AG04449 (cell line): Measurements from ENCODE around the gene MTRF1L.
"Not testable (repeated sequence)": the region's sequence is repeated elsewhere in the genome, so short reads cannot be mapped to it uniquely, and the experiment has no call there.

Source experiments
- CTCF ChIA-PET: fragments of 350-600 bp; formaldehyde crosslinking; extraction: SDS; loops from one replicate; lab custom pipeline; 2021; ENCODE audit warnings: antibody characterized with exemption; lab: Yijun Ruan, JAX
- POLR2A ChIA-PET: fragments of 400-600, 350-600 bp; formaldehyde crosslinking; extraction: SDS; loops from one replicate; lab custom pipeline; 2020; ENCODE audit warnings: antibody characterized with exemption, inconsistent platforms; lab: Yijun Ruan, JAX
- DNase-seq: peaks from one replicate; pipeline ENCODE4 v3.0.0-alpha.2; 2010; ENCODE audit warnings: low read depth, low spot score
- H3K4me3 ChIP-seq: 2 replicates; pipeline ENCODE4 v1.5.1; 2011; ENCODE audit warnings: low read depth, mild to moderate bottlenecking, control low read depth, low read length
- TF ChIP-seq, protein P1 (sequence below): IDR thresholded peaks from one replicate; pipeline ENCODE4 v1.5.1; 2011; ENCODE audit warnings: mild to moderate bottlenecking, moderate library complexity, low read length, control low read depth, inconsistent platforms; ENCODE audit not compliant: insufficient read depth; ENCODE audit errors: missing control alignments

Gene MTRF1L

DNA sequence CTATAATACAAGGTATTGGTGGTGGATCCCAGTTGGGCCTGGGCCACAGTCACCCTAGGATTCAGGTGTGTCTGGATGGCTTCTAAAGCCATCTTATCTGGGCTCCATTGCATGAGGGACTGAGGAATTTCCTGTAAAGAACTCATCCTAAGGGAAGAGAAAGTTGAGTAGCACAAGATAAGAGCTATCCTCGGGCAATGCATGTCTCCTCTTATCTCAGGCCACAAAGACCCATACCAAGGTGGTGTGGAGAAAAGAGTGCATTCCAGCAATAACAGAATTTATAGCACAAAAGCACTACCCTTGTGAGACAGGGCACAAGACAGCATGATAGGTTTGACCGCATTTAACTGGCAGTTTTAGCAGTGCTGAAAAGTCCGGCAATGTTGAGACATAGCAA is 14.3 kb upstream of the MTRF1L start:
- ChIA-PET POLR2A (no interaction called here), CTCF (interaction anchor here (1.1 kb wide), 1 partner anchor 8 kb away, joined by 3 read pairs; no protein-coding TSS in a partner anchor)

DNA sequence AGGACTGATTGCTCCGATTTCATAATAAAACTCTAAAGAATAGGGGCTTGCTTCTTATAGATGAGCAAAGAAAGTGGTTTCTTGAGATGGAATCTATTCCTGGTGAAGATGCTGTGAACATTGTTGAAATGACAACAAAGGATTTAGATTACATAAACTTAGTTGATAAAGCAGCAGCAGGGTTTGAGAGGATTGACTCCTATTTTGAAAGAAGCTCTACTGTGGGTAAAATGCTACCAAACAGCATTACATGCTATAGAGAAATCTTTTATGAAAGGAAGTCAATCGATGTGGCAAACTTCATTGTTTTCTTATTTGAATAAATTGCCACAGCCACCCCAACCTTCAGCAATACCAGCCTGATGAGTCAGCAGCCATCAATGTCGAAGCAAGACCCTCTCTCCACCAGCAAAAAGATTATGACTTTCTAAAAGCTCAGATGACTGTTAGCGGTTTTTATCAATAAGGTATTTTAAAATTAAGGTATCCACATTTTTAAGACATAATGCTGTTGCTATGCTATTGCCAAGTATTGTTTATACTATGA is 12.7 kb upstream of the MTRF1L start:
- TF ChIP-seq, protein P1, sequence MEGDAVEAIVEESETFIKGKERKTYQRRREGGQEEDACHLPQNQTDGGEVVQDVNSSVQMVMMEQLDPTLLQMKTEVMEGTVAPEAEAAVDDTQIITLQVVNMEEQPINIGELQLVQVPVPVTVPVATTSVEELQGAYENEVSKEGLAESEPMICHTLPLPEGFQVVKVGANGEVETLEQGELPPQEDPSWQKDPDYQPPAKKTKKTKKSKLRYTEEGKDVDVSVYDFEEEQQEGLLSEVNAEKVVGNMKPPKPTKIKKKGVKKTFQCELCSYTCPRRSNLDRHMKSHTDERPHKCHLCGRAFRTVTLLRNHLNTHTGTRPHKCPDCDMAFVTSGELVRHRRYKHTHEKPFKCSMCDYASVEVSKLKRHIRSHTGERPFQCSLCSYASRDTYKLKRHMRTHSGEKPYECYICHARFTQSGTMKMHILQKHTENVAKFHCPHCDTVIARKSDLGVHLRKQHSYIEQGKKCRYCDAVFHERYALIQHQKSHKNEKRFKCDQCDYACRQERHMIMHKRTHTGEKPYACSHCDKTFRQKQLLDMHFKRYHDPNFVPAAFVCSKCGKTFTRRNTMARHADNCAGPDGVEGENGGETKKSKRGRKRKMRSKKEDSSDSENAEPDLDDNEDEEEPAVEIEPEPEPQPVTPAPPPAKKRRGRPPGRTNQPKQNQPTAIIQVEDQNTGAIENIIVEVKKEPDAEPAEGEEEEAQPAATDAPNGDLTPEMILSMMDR, result no peak
- no peak for DNase-seq
- ChIA-PET CTCF (interaction anchor here (2.9 kb wide), 1 partner anchor 9 kb away, joined by 20 read pairs; no protein-coding TSS in a partner anchor), POLR2A (no interaction called here)
- no peak overlapping the region for H3K4me3 ChIP-seq

More for the DNA sequence above, 14.3 kb upstream of the MTRF1L start:
- no peak overlapping the region for H3K4me3 ChIP-seq
- DNase-seq, result no peak
- TF ChIP-seq, protein P1, result no peak

DNA sequence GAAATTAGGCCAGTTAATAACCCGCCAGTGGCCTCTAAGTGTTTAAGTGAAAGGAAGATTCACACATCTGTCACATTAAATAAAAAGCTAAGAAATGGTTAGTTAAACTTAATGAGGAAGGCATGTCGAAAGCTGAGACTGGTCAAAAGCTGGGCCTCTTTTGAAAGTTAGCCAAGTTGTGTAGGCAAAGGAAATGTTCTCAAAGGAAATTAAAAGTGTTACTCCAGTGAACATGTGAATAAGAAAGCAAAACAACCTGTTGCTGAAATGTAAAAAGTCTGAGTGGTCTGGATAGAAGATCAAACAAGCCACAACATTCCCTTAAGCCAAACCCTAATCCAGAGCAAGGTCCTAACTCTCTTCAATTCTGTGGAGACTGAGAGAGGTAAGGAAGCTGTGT is 10.9 kb upstream of the MTRF1L start:
- ChIA-PET CTCF (interaction anchor here (1.3 to 2.9 kb wide), 2 partner anchors 11 to 18 kb away, joined by 3 to 20 read pairs; no protein-coding TSS in a partner anchor), POLR2A (no interaction called here)
- TF ChIP-seq, protein P1, result no peak
- H3K4me3 ChIP-seq, result no peak overlapping the region
- DNase-seq, result no peak

DNA sequence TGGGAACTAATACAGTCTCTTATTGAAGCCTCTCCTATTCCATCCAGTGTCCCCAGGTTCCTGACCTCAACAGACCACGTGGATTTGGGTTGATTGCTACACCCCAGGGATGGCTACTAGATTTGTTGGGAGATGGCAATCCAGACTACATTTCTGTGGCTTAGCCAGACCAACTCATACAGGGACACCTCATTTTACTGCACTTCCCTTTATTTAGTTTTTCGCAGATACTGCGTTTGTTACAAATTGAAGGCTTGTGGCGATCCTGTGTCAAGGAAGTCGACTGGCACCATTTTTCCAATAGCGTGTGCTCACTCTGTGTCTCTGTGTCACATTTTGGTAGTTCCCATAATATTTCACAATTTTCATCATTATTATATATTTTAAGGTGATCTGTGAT is 10.3 kb upstream of the MTRF1L start:
- CTCF ChIA-PET, result interaction anchor here (1.3 to 2.9 kb wide), 2 partner anchors 11 to 19 kb away, joined by 3 to 20 read pairs; no protein-coding TSS in a partner anchor
- no peak overlapping the region for H3K4me3 ChIP-seq
- POLR2A ChIA-PET, result no interaction called here
- no peak for DNase-seq
- TF ChIP-seq, protein P1, result no peak

DNA sequence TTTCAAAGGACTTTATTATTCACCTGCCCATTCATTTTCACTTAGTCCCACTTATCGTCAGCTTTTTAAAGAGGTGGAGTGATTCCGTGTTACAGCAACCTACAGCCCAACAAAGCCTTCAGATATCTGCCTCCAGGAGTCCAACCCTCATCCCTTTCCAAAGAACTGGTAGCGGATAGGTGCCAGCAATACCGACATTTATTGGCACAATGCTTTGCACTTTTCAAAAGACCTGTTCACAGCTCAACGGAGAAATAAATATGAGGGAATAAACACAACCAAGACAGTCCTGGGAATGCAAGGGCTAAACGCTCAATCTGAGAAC is 819 bp upstream of the MTRF1L start:
- ChIA-PET CTCF (no interaction called here), POLR2A (interaction anchor here (2.8 kb wide), 1 partner anchor 20 kb away, joined by 10 read pairs; the partner anchor contains the start of gene FBXO5)
- DNase-seq, result no peak
- TF ChIP-seq, protein P1, result no peak
- peak overlapping the region; percentile 87 for H3K4me3 ChIP-seq

DNA sequence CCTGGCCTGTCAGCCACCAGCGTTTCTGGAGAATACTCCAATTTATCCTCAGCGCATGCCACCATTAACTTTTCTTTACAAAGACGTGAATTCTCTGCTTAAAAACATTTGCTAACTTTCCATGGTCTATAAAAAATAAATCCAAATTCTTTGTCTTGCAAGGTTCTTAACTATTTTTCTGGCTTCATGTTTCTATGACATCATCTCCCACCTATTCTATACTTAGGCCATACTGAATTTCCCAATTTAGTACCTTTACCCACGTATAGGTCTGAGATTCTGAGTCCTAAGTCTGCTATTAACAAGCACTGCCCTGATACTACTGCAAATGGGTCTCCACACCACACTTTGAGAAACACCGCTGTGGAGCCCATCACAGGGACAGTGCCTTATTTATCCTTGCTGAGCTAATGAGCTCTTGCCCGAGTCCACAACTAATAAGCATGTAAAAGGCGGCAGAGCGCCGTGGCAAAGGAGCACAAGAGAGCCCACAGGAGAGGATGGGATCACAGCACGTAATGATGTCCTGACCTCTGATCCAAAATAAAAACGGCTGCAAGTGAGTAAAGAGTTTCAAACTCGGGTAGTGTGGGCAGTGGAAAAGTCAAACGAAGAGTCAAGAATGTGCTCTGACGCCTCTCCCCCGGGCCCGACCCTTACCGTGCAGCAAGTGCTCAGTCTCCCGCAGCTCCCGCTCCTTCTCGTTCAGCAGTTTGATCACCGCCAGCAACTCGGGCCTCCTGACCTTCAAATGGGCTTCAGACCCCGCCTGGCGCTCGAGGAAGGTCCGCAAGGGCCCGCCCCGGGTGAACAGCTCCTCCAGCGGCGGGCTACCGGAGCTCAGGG is 519 bp downstream of the MTRF1L start:
- TF ChIP-seq, protein P1, result no peak
- H3K4me3 ChIP-seq, result peak overlapping the region; percentile 87
- no peak for DNase-seq
- POLR2A ChIA-PET, result interaction anchor here (2.8 kb wide), 1 partner anchor 19 kb away, joined by 10 read pairs; the partner anchor contains the start of gene FBXO5
- CTCF ChIA-PET, result interaction anchor here (1.4 kb wide), 1 partner anchor 20 kb away, joined by 4 read pairs; no protein-coding TSS in a partner anchor

DNA sequence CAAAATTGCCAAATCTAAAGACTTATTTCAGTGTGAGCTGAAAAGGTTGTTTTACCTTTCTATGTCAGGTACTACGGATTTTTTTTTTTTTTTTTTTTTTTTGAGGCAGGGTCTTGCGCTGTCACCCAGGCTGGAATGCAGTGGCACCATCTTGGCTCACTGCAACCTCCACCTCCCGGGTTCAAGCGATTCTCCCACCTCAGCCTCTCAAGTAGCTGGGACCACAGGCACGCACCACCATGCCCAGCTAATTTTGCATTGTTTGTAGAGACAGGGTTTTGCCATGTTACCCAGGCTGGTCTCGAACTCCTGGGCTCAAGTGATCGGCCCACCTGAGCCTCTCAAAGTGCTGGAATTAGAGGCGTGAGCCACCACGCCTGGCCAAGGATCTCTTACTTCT is 1.7 kb downstream of the MTRF1L start:
- ChIA-PET POLR2A (interaction anchor here (2.8 kb wide), 1 partner anchor 17 kb away, joined by 10 read pairs; the partner anchor contains the start of gene FBXO5), CTCF (interaction anchor here (0.6 to 1.3 kb wide), 3 partner anchors 9 to 25 kb away, joined by 3 to 4 read pairs (median 3); no protein-coding TSS in a partner anchor)
- not testable (repeated sequence) for DNase-seq
- 0 out of 2 replicates have a peak overlapping the region, but pooled peaks have one; percentile 87 for H3K4me3 ChIP-seq
